Measurements from ENCODE around the gene CTIF.

CTIF gene

DNA sequence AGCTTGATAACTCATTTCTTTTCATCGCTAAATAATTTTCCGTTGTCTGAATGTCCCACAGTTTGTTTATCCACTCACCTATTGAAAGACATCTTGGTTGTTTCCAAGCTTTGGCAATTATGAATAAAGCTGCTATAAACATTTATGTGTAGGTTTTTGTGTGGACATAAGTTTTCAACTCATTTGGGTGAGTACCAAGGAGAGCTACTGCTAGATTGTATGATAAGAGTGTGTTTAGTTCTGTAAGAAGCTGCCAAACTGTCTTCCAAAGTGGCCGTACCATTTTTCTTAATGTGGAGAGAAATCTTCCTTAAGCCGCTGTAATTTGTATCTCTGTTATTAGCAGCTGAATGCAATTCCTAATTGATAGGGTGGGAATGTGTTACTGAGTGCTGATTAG, 11.4 kb upstream of the CTIF start:
- no peak overlapping the region for H2BK12ac ChIP-seq (ENCODE audit: low read length in 2 of 2)
- no peak overlapping the region for H3K4ac ChIP-seq (ENCODE audit: low read depth in 1 of 2, low read length in 2 of 2)
- H2AK5ac ChIP-seq (ENCODE audit: low read length, severe bottlenecking), result no peak overlapping the region
- H3K14ac ChIP-seq (ENCODE audit: low read length in 2 of 2), result no peak overlapping the region
- H2BK15ac ChIP-seq (ENCODE audit: low read depth, poor library complexity, severe bottlenecking), result no peak overlapping the region
- H3K27ac ChIP-seq (ENCODE audit: low read length, poor library complexity, severe bottlenecking), result no peak overlapping the region
- no peaks in the 10 kb centered on the region for H3K36me3 ChIP-seq (ENCODE audit: control insufficient read depth in 1 of 2, insufficient read depth in 2 of 2, low read depth in 1 of 2, low read length in 2 of 2)
- WGBS, result 96% methylated on average over 4 of the region's 4 CpGs
- peaks cover 9% of the 10 kb centered on the region for H3K4me1 ChIP-seq (ENCODE audit: control insufficient read depth, insufficient read depth, low read depth, low read length)
- H3K4me3 ChIP-seq (ENCODE audit: insufficient read depth in 1 of 2, low read depth in 1 of 2, low read length in 2 of 2), result no peak overlapping the region
- no peak for DNase-seq
- no peaks in the 10 kb centered on the region for H3K9me3 ChIP-seq (ENCODE audit: control insufficient read depth, low read length)
- peaks cover 0 to 34% of the 10 kb centered on the region in 2 experiments for H3K27me3 ChIP-seq (ENCODE audit: control insufficient read depth in 1 of 2, insufficient read depth in 1 of 2, low read length in 2 of 2)
- no peak overlapping the region for H3K9ac ChIP-seq (ENCODE audit: low read length)
- H4K8ac ChIP-seq (ENCODE audit: low read length), result no peak overlapping the region
- no peak overlapping the region for H3K4me2 ChIP-seq (ENCODE audit: low read length, poor library complexity, severe bottlenecking)
- H3K23ac ChIP-seq (ENCODE audit: low read length in 2 of 2), result no peak overlapping the region
- H4K91ac ChIP-seq (ENCODE audit: low read length), result no peak overlapping the region
- H2AFZ ChIP-seq (ENCODE audit: low read depth, low read length), result no peak overlapping the region
- no peak overlapping the region for H2BK5ac ChIP-seq (ENCODE audit: low read depth, low read length, poor library complexity, severe bottlenecking)
- no peaks in the 10 kb centered on the region for H3K79me1 ChIP-seq (replicated peaks; ENCODE audit: low read length, poor library complexity, severe bottlenecking)
- no peak overlapping the region for H2BK120ac ChIP-seq (ENCODE audit: low read depth, low read length)
- H3K18ac ChIP-seq (ENCODE audit: low read depth in 1 of 2, low read length in 2 of 2), result no peak overlapping the region

DNA sequence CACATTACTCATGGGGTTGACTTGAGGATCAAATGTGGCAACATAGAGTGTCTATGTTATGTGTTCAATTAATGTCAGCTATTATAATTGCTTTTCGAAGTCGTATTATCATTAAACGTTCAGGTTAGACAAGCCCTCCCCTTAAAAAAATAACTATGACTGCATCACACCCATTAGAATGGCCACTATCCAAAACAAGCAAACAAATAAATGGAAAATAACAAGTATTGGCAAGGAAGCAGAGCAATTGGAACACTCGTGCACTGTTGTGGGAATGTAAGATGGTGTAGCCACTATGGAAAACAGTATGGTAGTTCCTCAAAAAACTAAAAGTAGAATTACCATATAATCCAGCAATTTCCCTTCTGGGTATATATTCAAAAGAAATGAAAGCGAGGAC, 10.0 kb upstream of the CTIF start:
- no peak overlapping the region for H4K8ac ChIP-seq (ENCODE audit: low read length)
- no peak for DNase-seq
- H3K4me1 ChIP-seq (ENCODE audit: control insufficient read depth, insufficient read depth, low read depth, low read length), result peaks cover 9% of the 10 kb centered on the region
- H3K4me2 ChIP-seq (ENCODE audit: low read length, poor library complexity, severe bottlenecking), result no peak overlapping the region
- H3K14ac ChIP-seq (ENCODE audit: low read length in 2 of 2), result no peak overlapping the region
- no peak overlapping the region for H4K91ac ChIP-seq (ENCODE audit: low read length)
- H2BK12ac ChIP-seq (ENCODE audit: low read length in 2 of 2), result no peak overlapping the region
- H2BK5ac ChIP-seq (ENCODE audit: low read depth, low read length, poor library complexity, severe bottlenecking), result no peak overlapping the region
- H3K27ac ChIP-seq (ENCODE audit: low read length, poor library complexity, severe bottlenecking), result no peak overlapping the region
- WGBS, result 96% methylated on average over 1 of the region's 5 CpGs
- H3K23ac ChIP-seq (ENCODE audit: low read length in 2 of 2), result no peak overlapping the region
- no peak overlapping the region for H3K18ac ChIP-seq (ENCODE audit: low read depth in 1 of 2, low read length in 2 of 2)
- H2BK120ac ChIP-seq (ENCODE audit: low read depth, low read length), result no peak overlapping the region
- H3K9ac ChIP-seq (ENCODE audit: low read length), result no peak overlapping the region
- no peaks in the 10 kb centered on the region for H3K36me3 ChIP-seq (ENCODE audit: control insufficient read depth in 1 of 2, insufficient read depth in 2 of 2, low read depth in 1 of 2, low read length in 2 of 2)
- H3K4ac ChIP-seq (ENCODE audit: low read depth in 1 of 2, low read length in 2 of 2), result no peak overlapping the region
- H2AK5ac ChIP-seq (ENCODE audit: low read length, severe bottlenecking), result no peak overlapping the region
- peaks cover 0 to 27% of the 10 kb centered on the region in 2 experiments for H3K27me3 ChIP-seq (ENCODE audit: control insufficient read depth in 1 of 2, insufficient read depth in 1 of 2, low read length in 2 of 2)
- no peaks in the 10 kb centered on the region for H3K9me3 ChIP-seq (ENCODE audit: control insufficient read depth, low read length)
- H2AFZ ChIP-seq (ENCODE audit: low read depth, low read length), result no peak overlapping the region
- H2BK15ac ChIP-seq (ENCODE audit: low read depth, poor library complexity, severe bottlenecking), result no peak overlapping the region
- H3K79me1 ChIP-seq (replicated peaks; ENCODE audit: low read length, poor library complexity, severe bottlenecking), result no peaks in the 10 kb centered on the region
- H3K4me3 ChIP-seq (ENCODE audit: insufficient read depth in 1 of 2, low read depth in 1 of 2, low read length in 2 of 2), result no peak overlapping the region

GRCh38 chr18:48529796-48530195, 9.0 kb upstream of the CTIF start:
- Histone ChIP-seq H3K4ac (ENCODE audit: low read depth in 1 of 2, low read length in 2 of 2) (no peak overlapping the region), H2BK5ac (ENCODE audit: low read depth, low read length, poor library complexity, severe bottlenecking) (no peak overlapping the region), H3K4me2 (ENCODE audit: low read length, poor library complexity, severe bottlenecking) (no peak overlapping the region), H2BK15ac (ENCODE audit: low read depth, poor library complexity, severe bottlenecking) (no peak overlapping the region), H3K18ac (ENCODE audit: low read depth in 1 of 2, low read length in 2 of 2) (no peak overlapping the region), H3K36me3 (ENCODE audit: control insufficient read depth in 1 of 2, insufficient read depth in 2 of 2, low read depth in 1 of 2, low read length in 2 of 2) (no peaks in the 10 kb centered on the region), H3K23ac (ENCODE audit: low read length in 2 of 2) (no peak overlapping the region), H3K9me3 (ENCODE audit: control insufficient read depth, low read length) (no peaks in the 10 kb centered on the region), H3K9ac (ENCODE audit: low read length) (no peak overlapping the region), H3K4me1 (ENCODE audit: control insufficient read depth, insufficient read depth, low read depth, low read length) (peaks cover 14% of the 10 kb centered on the region), H3K4me3 (ENCODE audit: insufficient read depth in 1 of 2, low read depth in 1 of 2, low read length in 2 of 2) (no peak overlapping the region), H3K14ac (ENCODE audit: low read length in 2 of 2) (no peak overlapping the region), H4K91ac (ENCODE audit: low read length) (no peak overlapping the region), H2AK5ac (ENCODE audit: low read length, severe bottlenecking) (no peak overlapping the region), H2BK12ac (ENCODE audit: low read length in 2 of 2) (no peak overlapping the region), H2AFZ (ENCODE audit: low read depth, low read length) (no peak overlapping the region), H2BK120ac (ENCODE audit: low read depth, low read length) (no peak overlapping the region), H3K27ac (ENCODE audit: low read length, poor library complexity, severe bottlenecking) (peak overlapping the region; percentile 72), H3K79me1 (replicated peaks; ENCODE audit: low read length, poor library complexity, severe bottlenecking) (no peaks in the 10 kb centered on the region), H4K8ac (ENCODE audit: low read length) (no peak overlapping the region), H3K27me3 (ENCODE audit: control insufficient read depth in 1 of 2, insufficient read depth in 1 of 2, low read length in 2 of 2) (peaks cover 0 to 18% of the 10 kb centered on the region in 2 experiments)
- 0% methylated on average over 1 of the region's 2 CpGs for WGBS
- DNase-seq, result peak; percentile 77

DNA sequence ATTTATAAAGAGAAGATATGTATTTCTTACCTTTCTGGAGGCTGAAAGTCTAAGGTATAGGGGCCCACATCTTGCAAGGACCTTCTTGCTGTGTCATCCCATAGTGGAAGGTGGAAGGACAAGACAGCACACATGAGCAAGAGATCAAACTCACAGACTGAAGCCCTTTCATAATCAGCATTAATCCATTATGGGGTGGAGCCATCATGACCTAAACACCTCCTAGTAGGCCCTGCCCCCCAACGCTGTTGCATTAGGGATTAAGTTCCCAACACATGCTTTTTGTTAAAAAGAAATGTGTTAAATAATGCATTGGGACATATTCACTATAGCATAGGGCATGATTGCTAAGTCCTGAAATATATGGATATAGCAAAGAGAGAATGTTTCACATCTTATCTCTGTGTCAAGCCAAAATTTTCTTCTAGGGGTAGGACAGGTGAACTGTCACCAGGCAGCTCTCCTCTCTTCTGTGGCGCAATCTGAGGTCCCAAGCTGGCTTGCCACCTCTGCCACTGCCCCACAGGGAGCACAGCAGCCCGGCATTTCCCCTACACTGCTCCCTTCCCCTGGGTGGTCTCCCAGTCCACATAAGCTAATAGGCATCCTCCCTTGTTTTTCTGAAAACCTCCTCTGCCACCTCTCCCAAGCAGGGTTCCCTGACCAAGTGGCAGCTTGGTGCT, 8.3 kb upstream of the CTIF start:
- peaks cover 18% of the 10 kb centered on the region for H3K4me1 ChIP-seq (ENCODE audit: control insufficient read depth, insufficient read depth, low read depth, low read length)
- no peak overlapping the region for H3K9ac ChIP-seq (ENCODE audit: low read length)
- H3K36me3 ChIP-seq (ENCODE audit: control insufficient read depth in 1 of 2, insufficient read depth in 2 of 2, low read depth in 1 of 2, low read length in 2 of 2), result no peaks in the 10 kb centered on the region
- H3K4me3 ChIP-seq (ENCODE audit: insufficient read depth in 1 of 2, low read depth in 1 of 2, low read length in 2 of 2), result no peak overlapping the region
- H4K8ac ChIP-seq (ENCODE audit: low read length), result no peak overlapping the region
- no peaks in the 10 kb centered on the region for H3K79me1 ChIP-seq (replicated peaks; ENCODE audit: low read length, poor library complexity, severe bottlenecking)
- H2AFZ ChIP-seq (ENCODE audit: low read depth, low read length), result no peak overlapping the region
- H3K23ac ChIP-seq (ENCODE audit: low read length in 2 of 2), result no peak overlapping the region
- no peak overlapping the region for H4K91ac ChIP-seq (ENCODE audit: low read length)
- peak overlapping the region; percentile 96 for H2AK5ac ChIP-seq (ENCODE audit: low read length, severe bottlenecking)
- DNase-seq, result no peak
- H2BK12ac ChIP-seq (ENCODE audit: low read length in 2 of 2), result peak overlapping the region in 1 of 2 experiments; percentile 69
- peak overlapping the region; percentile 72 for H3K27ac ChIP-seq (ENCODE audit: low read length, poor library complexity, severe bottlenecking)
- H2BK120ac ChIP-seq (ENCODE audit: low read depth, low read length), result no peak overlapping the region
- no peaks in the 10 kb centered on the region for H3K9me3 ChIP-seq (ENCODE audit: control insufficient read depth, low read length)
- no peak overlapping the region for H3K14ac ChIP-seq (ENCODE audit: low read length in 2 of 2)
- peak overlapping the region; percentile 19 for H3K4me2 ChIP-seq (ENCODE audit: low read length, poor library complexity, severe bottlenecking)
- no peak overlapping the region for H3K18ac ChIP-seq (ENCODE audit: low read depth in 1 of 2, low read length in 2 of 2)
- no peak overlapping the region for H2BK5ac ChIP-seq (ENCODE audit: low read depth, low read length, poor library complexity, severe bottlenecking)
- H3K27me3 ChIP-seq (ENCODE audit: control insufficient read depth in 1 of 2, insufficient read depth in 1 of 2, low read length in 2 of 2), result peaks cover 0 to 16% of the 10 kb centered on the region in 2 experiments
- no peak overlapping the region for H3K4ac ChIP-seq (ENCODE audit: low read depth in 1 of 2, low read length in 2 of 2)
- 47% methylated on average over 3 of the region's 3 CpGs for WGBS
- H2BK15ac ChIP-seq (ENCODE audit: low read depth, poor library complexity, severe bottlenecking), result peak overlapping the region; percentile 68

All from mesenchymal stem cell (in vitro differentiated cells and primary cell).